HEK293T (cell line): ENCODE data around the gene FAM210B.

Experiments
- ARNT ChIP-seq: fragments of 450-650 bp; IDR thresholded peaks from 2 replicates; pipeline ENCODE4 v1.6.1; 2017; ENCODE audit warnings: mild to moderate bottlenecking
- BHLHE40 ChIP-seq: fragments of 450-650 bp; IDR thresholded peaks from 2 replicates; pipeline ENCODE4 v1.6.1; 2016; ENCODE audit warnings: mild to moderate bottlenecking, moderate library complexity, borderline replicate concordance
- ELF4 ChIP-seq: fragments of 450-650 bp; IDR thresholded peaks from 2 replicates; pipeline ENCODE4 v1.6.1; 2017; ENCODE audit warnings: antibody characterized with exemption
- FOXA1 ChIP-seq: fragments of 450-650 bp; IDR thresholded peaks from 2 replicates; pipeline ENCODE4 v1.6.1; 2016; ENCODE audit warnings: mild to moderate bottlenecking
- FOXK2 ChIP-seq: fragments of 450-650 bp; IDR thresholded peaks from 2 replicates; pipeline ENCODE4 v1.6.1; 2016; ENCODE audit warnings: mild to moderate bottlenecking
- FOXM1 ChIP-seq: fragments of 450-650 bp; IDR thresholded peaks from 2 replicates; pipeline ENCODE4 v1.6.1; 2017; ENCODE audit warnings: mild to moderate bottlenecking, borderline replicate concordance
- HDGF ChIP-seq: fragments of 450-650 bp; IDR thresholded peaks from 2 replicates; pipeline ENCODE4 v1.6.1; 2017; ENCODE audit warnings: antibody characterized with exemption, borderline replicate concordance
- NFRKB ChIP-seq: fragments of 450-650 bp; IDR thresholded peaks from 2 replicates; pipeline ENCODE4 v1.6.1; 2016; ENCODE audit warnings: mild to moderate bottlenecking, moderate library complexity
- PKNOX1 ChIP-seq: fragments of 450-650 bp; IDR thresholded peaks from 2 replicates; pipeline ENCODE4 v1.6.1; 2016
- SP1 ChIP-seq: fragments of 450-650 bp; IDR thresholded peaks from 2 replicates; pipeline ENCODE4 v1.6.1; 2017
- SUZ12 ChIP-seq: fragments of 450-650 bp; IDR thresholded peaks from 2 replicates; pipeline ENCODE4 v1.6.1; 2016; ENCODE audit warnings: mild to moderate bottlenecking
- TARDBP ChIP-seq: fragments of 450-650 bp; IDR thresholded peaks from 2 replicates; pipeline ENCODE4 v1.6.1; 2016
- ZNF384 ChIP-seq: fragments of 450-650 bp; IDR thresholded peaks from 2 replicates; pipeline ENCODE4 v1.6.1; 2016

GRCh38 chr20:56342783-56343182 is 16.0 kb upstream of the FAM210B start:
- TF ChIP-seq ARNT (no peak), HDGF (no peak), SP1 (no peak), SUZ12 (no peak), BHLHE40 (no peak), FOXM1 (no peak), PKNOX1 (no peak), TARDBP (no peak), ELF4 (no peak), FOXK2 (no peak), ZNF384 (no peak), FOXA1 (no peak), NFRKB (no peak)
